Measurements from ENCODE around the gene HLF. TPM values are rescaled to one million over a fixed set of nuclear protein-coding genes. Genes with fewer than 3 reads are reported as not detected.

HLF gene
- total RNA-seq, 1 donor from 2014 or later, result 1.3 TPM

DNA sequence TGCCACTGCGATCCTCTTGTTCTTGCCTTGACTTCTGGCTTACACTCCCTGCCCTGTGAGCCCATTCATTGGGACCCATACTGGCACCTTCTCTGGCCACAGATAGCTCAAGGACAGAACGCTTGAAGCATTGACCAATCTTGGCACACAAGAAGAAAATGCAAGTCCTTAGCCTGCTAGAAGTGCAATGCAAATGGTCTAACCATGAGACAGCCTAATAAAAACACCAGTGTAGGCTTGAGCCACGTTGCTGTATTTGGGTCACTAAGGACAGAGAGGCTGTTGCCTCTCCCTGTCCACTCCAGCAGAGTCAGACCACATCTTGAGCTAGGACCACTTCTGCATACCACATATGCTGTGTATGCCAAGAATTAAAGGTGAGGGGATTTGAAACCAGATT lies 41.2 kb upstream of the HLF start:
- H3K27me3 Mint-ChIP-seq (ENCODE audit: low read depth), result peaks cover 56% of the 10 kb centered on the region
- no peak for DNase-seq (ENCODE audit: low spot score in 2 of 2, unreplicated experiment in 2 of 2)
- no peak overlapping the region for H3K4me3 Mint-ChIP-seq
- no peaks in the 10 kb centered on the region for H3K36me3 Mint-ChIP-seq
- TF ChIP-seq, protein P1, sequence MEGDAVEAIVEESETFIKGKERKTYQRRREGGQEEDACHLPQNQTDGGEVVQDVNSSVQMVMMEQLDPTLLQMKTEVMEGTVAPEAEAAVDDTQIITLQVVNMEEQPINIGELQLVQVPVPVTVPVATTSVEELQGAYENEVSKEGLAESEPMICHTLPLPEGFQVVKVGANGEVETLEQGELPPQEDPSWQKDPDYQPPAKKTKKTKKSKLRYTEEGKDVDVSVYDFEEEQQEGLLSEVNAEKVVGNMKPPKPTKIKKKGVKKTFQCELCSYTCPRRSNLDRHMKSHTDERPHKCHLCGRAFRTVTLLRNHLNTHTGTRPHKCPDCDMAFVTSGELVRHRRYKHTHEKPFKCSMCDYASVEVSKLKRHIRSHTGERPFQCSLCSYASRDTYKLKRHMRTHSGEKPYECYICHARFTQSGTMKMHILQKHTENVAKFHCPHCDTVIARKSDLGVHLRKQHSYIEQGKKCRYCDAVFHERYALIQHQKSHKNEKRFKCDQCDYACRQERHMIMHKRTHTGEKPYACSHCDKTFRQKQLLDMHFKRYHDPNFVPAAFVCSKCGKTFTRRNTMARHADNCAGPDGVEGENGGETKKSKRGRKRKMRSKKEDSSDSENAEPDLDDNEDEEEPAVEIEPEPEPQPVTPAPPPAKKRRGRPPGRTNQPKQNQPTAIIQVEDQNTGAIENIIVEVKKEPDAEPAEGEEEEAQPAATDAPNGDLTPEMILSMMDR (IDR thresholded peaks at IDR 0.05; ENCODE audit: unreplicated experiment), result no peak
- H3K9me3 Mint-ChIP-seq, result no peaks in the 10 kb centered on the region
- H3K27ac Mint-ChIP-seq, result no peak overlapping the region
- no peaks in the 10 kb centered on the region for H3K4me1 Mint-ChIP-seq

DNA sequence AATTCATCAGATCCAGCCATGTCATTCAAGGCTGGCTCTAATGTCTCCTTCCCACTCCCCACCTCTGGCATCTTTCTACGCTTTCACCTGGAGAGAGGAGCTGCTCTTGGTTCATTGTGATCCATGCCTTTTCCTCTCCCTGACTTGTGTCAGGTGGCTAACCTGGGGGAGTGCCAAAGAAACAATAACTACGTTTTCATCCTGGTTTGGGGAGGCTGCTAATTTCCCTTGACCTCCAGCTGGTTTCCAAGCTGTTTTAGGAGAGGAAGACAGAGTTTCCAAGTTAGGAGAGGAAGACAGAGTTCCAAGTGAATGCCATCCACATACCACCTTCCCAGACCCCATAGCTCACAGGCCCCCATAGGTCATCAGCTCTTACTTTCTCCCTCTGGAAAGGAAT lies 40.0 kb upstream of the HLF start:
- Mint-ChIP-seq H3K4me3 (no peak overlapping the region), H3K9me3 (no peaks in the 10 kb centered on the region), H3K27me3 (ENCODE audit: low read depth) (peaks cover 54% of the 10 kb centered on the region), H3K4me1 (no peaks in the 10 kb centered on the region), H3K27ac (no peak overlapping the region), H3K36me3 (no peaks in the 10 kb centered on the region)
- TF ChIP-seq, protein P1 (IDR thresholded peaks at IDR 0.05; ENCODE audit: unreplicated experiment), result no peak
- no peak for DNase-seq (ENCODE audit: low spot score in 2 of 2, unreplicated experiment in 2 of 2)

DNA sequence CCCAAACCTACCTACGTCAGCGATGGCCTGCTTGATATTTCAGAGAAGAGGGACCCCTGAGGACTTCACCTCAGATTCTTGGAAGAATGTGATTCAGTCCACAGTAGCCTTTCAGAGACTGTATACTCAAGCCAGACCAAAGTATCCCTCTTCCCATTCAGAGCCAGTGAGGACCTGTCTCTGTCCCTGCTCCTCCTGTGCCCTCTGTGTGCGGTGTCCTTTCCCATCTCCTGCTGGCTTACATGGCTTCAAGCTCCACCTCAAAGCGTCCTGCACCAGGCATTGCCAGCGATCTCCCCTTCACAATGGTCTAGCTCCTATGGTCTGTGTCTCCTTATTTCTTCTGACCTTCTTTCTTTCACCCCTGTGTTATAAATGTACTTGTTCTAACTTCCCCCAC lies 39.5 kb upstream of the HLF start:
- TF ChIP-seq, protein P1 (IDR thresholded peaks at IDR 0.05; ENCODE audit: unreplicated experiment), result no peak
- H3K4me3 Mint-ChIP-seq, result no peak overlapping the region
- no peak for DNase-seq (ENCODE audit: low spot score in 2 of 2, unreplicated experiment in 2 of 2)

DNA sequence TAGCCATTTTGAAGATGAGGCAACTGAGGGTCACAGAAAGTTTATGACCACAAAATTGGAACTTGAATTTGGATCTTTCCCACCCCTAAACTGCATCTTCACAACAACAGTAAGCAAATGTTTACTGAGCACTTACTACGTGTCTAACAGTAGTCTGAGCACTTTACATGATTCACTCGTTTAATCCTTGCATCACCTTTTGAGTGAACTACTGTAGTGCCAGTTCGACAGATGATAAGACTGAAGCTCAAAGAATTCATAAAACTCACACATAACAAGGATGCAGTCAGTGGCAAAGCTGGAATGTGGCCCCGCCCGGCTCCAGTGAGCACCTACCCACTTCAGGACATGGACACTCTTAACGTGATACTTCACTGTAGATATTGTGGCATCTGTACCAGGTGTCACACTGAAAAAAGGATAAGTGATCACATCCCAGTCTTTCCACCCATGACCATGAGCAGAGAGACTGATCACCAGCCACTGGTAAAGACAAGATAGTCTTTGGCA lies 36.0 kb upstream of the HLF start:
- Mint-ChIP-seq H3K4me3 (no peak overlapping the region), H3K9me3 (no peaks in the 10 kb centered on the region), H3K4me1 (no peaks in the 10 kb centered on the region), H3K27me3 (ENCODE audit: low read depth) (peaks cover 52% of the 10 kb centered on the region), H3K36me3 (no peaks in the 10 kb centered on the region), H3K27ac (no peak overlapping the region)
- TF ChIP-seq, protein P1 (IDR thresholded peaks at IDR 0.05; ENCODE audit: unreplicated experiment), result no peak
- DNase-seq (ENCODE audit: low spot score in 2 of 2, unreplicated experiment in 2 of 2), result no peak

More for the DNA sequence above, 39.5 kb upstream of the HLF start:
- Mint-ChIP-seq H3K36me3 (no peaks in the 10 kb centered on the region), H3K4me1 (no peaks in the 10 kb centered on the region), H3K27ac (no peak overlapping the region), H3K9me3 (no peaks in the 10 kb centered on the region), H3K27me3 (ENCODE audit: low read depth) (peaks cover 57% of the 10 kb centered on the region)

DNA sequence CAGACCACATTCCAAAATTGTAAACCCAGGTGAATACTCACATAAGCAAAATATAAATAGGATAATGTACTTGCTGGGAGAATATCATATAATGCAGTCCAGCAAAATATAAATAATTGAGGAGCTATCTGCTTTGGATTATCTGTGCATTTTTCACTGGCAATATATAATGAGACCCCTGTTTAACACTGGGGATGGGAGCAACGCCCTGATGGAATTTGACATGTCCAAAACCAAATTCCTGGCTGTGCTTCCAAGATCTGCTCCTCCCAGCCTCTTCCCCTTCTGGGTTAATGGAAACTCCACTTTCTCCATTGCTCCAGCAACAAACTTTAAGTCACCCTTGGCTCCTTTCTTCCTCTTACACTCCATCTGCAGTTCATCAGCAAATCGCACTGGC lies 35.5 kb upstream of the HLF start:
- Mint-ChIP-seq H3K27me3 (ENCODE audit: low read depth) (peaks cover 52% of the 10 kb centered on the region), H3K36me3 (no peaks in the 10 kb centered on the region), H3K4me3 (no peak overlapping the region), H3K4me1 (no peaks in the 10 kb centered on the region), H3K9me3 (no peaks in the 10 kb centered on the region), H3K27ac (no peak overlapping the region)
- no peak for DNase-seq (ENCODE audit: low spot score in 2 of 2, unreplicated experiment in 2 of 2)
- TF ChIP-seq, protein P1 (IDR thresholded peaks at IDR 0.05; ENCODE audit: unreplicated experiment), result no peak

DNA sequence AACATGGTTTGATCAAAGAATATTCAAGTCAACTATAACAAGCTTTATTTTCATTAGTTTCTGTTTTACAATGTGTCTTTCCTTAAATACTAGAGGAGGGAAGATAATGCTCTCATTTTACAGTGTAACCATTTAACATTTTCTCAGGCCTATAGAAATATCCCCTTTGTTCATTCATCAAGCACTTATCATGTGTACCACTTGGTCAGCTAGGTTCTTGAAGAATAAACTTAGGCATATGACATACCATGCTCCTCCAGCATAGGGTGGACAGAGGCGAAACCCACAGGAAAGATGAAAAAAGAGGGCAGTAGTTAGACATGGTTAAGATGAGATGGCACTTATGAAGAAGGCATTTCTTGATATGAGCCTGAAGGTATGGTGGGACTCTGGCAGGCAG lies 34.0 kb upstream of the HLF start:
- Mint-ChIP-seq H3K9me3 (no peaks in the 10 kb centered on the region), H3K27ac (no peak overlapping the region), H3K27me3 (ENCODE audit: low read depth) (peaks cover 48% of the 10 kb centered on the region), H3K4me1 (no peaks in the 10 kb centered on the region), H3K4me3 (no peak overlapping the region), H3K36me3 (no peaks in the 10 kb centered on the region)
- DNase-seq (ENCODE audit: low spot score in 2 of 2, unreplicated experiment in 2 of 2), result no peak
- TF ChIP-seq, protein P1 (IDR thresholded peaks at IDR 0.05; ENCODE audit: unreplicated experiment), result no peak
